ENCODE measurements around the gene NHEJ1. TPM values are rescaled to one million over a fixed set of nuclear protein-coding genes. Genes with fewer than 3 reads are reported as not detected.

NHEJ1 gene
- polyA plus RNA-seq, 1 donor (not counting 4 experiments of a cell fraction or from before 2014, with no cell fraction given): 13.1 TPM

GRCh38 chr2:219035942-219036341 lies 124.7 kb downstream of the NHEJ1 start:
- dilution Hi-C loops (cut with MboI; ENCODE audit: extremely low pct_ligation_motif_present, low sequenced_read_pairs): no loop called here
- Histone ChIP-seq H3K9me1 (ENCODE audit: control insufficient read depth, extremely low read depth, insufficient read depth, low read length) (no peaks in the 10 kb centered on the region), H3K79me2 (ENCODE audit: control insufficient read depth, insufficient read depth, low read length) (no peaks in the 10 kb centered on the region), H2AFZ (ENCODE audit: control insufficient read depth, low read length) (no peak overlapping the region), H3K27me3 (ENCODE audit: control insufficient read depth, extremely low read depth, insufficient read depth, low read length) (peaks cover 12% of the 10 kb centered on the region), H3K4me1 (ENCODE audit: control insufficient read depth, extremely low read depth, insufficient read depth, low read length) (no peaks in the 10 kb centered on the region), H3K4me3 (ENCODE audit: control insufficient read depth in 2 of 3, extremely low read depth in 1 of 3, insufficient read depth in 2 of 3, low read depth in 1 of 3, low read length in 3 of 3) (no peak overlapping the region), H3K27ac (ENCODE audit: control insufficient read depth, insufficient read depth, low read length) (no peak overlapping the region), H3K9ac (ENCODE audit: control insufficient read depth, extremely low read depth, insufficient read depth, low read length) (no peak overlapping the region), H4K20me1 (ENCODE audit: control insufficient read depth, extremely low read depth, insufficient read depth, low read length) (no peaks in the 10 kb centered on the region), H3K4me2 (ENCODE audit: control insufficient read depth, extremely low read depth, insufficient read depth, low read depth, low read length) (no peak overlapping the region), H3K36me3 (ENCODE audit: control insufficient read depth in 2 of 2, extremely low read depth in 1 of 2, insufficient read depth in 2 of 2, low read length in 2 of 2) (no peaks in the 10 kb centered on the region), H3K9me3 (ENCODE audit: control insufficient read depth, low read depth, low read length) (no peaks in the 10 kb centered on the region)
- no peak for TF ChIP-seq CTCF (optimal IDR thresholded peaks at IDR 0.05 in 1 of 3, IDR thresholded peaks at IDR 0.05 in 1 of 3, conservative IDR thresholded peaks at IDR 0.05 in 1 of 3; ENCODE audit: extremely low read depth in 1 of 3, insufficient read depth in 2 of 3, low read length in 3 of 3)
- TF ChIP-seq EZH2 (IDR thresholded peaks at IDR 0.05; ENCODE audit: low read length): no peak
- DNase-seq (ENCODE audit: low read depth, low spot score): no peak
- FAIRE-seq: no peak

GRCh38 chr2:219034823-219035222 lies 125.8 kb downstream of the NHEJ1 start:
- Histone ChIP-seq H3K4me1 (ENCODE audit: control insufficient read depth, extremely low read depth, insufficient read depth, low read length) (no peaks in the 10 kb centered on the region), H3K9me1 (ENCODE audit: control insufficient read depth, extremely low read depth, insufficient read depth, low read length) (no peaks in the 10 kb centered on the region), H3K9me3 (ENCODE audit: control insufficient read depth, low read depth, low read length) (no peaks in the 10 kb centered on the region), H3K79me2 (ENCODE audit: control insufficient read depth, insufficient read depth, low read length) (no peaks in the 10 kb centered on the region), H3K4me3 (ENCODE audit: control insufficient read depth in 2 of 3, extremely low read depth in 1 of 3, insufficient read depth in 2 of 3, low read depth in 1 of 3, low read length in 3 of 3) (no peak overlapping the region), H3K27ac (ENCODE audit: control insufficient read depth, insufficient read depth, low read length) (no peak overlapping the region), H3K4me2 (ENCODE audit: control insufficient read depth, extremely low read depth, insufficient read depth, low read depth, low read length) (no peak overlapping the region), H3K27me3 (ENCODE audit: control insufficient read depth, extremely low read depth, insufficient read depth, low read length) (peaks cover 10% of the 10 kb centered on the region), H3K9ac (ENCODE audit: control insufficient read depth, extremely low read depth, insufficient read depth, low read length) (no peak overlapping the region), H2AFZ (ENCODE audit: control insufficient read depth, low read length) (no peak overlapping the region), H3K36me3 (ENCODE audit: control insufficient read depth in 2 of 2, extremely low read depth in 1 of 2, insufficient read depth in 2 of 2, low read length in 2 of 2) (no peaks in the 10 kb centered on the region), H4K20me1 (ENCODE audit: control insufficient read depth, extremely low read depth, insufficient read depth, low read length) (no peaks in the 10 kb centered on the region)
- dilution Hi-C loops (cut with MboI; ENCODE audit: extremely low pct_ligation_motif_present, low sequenced_read_pairs): no loop called here
- no peak for DNase-seq (ENCODE audit: low read depth, low spot score)
- no peak for FAIRE-seq
- TF ChIP-seq CTCF (optimal IDR thresholded peaks at IDR 0.05 in 1 of 3, IDR thresholded peaks at IDR 0.05 in 1 of 3, conservative IDR thresholded peaks at IDR 0.05 in 1 of 3; ENCODE audit: extremely low read depth in 1 of 3, insufficient read depth in 2 of 3, low read length in 3 of 3): no peak
- TF ChIP-seq EZH2 (IDR thresholded peaks at IDR 0.05; ENCODE audit: low read length): no peak
